HG02852 (cell line): ENCODE results near the gene PIK3R5.
A peak's percentile ranks its signal among the peaks of the same experiment; 100 is the strongest.
"Not testable (repeated sequence)": the region's sequence is repeated elsewhere in the genome, so short reads cannot be mapped to it uniquely, and the experiment has no call there.

Experiments used
- ATAC-seq: cut with Tn5 transposase; IDR thresholded peaks from one replicate; pipeline ENCODE4 v1.9.1; 2021; ENCODE audit warnings: mild to moderate bottlenecking, moderate library complexity; ENCODE audit not compliant: unreplicated experiment

Gene PIK3R5

GRCh38 chr17:8865811-8866210, 99.7 kb downstream of the PIK3R5 start:
- no peak for ATAC-seq

- ATAC-seq: no peak
Measured at GRCh38 chr17:8865385-8865784, 100.1 kb downstream of the PIK3R5 start.

GRCh38 chr17:8862213-8863056, 103.1 kb downstream of the PIK3R5 start:
- no peak for ATAC-seq

GRCh38 chr17:8861495-8862181, 103.9 kb downstream of the PIK3R5 start:
- no peak for ATAC-seq

DNA sequence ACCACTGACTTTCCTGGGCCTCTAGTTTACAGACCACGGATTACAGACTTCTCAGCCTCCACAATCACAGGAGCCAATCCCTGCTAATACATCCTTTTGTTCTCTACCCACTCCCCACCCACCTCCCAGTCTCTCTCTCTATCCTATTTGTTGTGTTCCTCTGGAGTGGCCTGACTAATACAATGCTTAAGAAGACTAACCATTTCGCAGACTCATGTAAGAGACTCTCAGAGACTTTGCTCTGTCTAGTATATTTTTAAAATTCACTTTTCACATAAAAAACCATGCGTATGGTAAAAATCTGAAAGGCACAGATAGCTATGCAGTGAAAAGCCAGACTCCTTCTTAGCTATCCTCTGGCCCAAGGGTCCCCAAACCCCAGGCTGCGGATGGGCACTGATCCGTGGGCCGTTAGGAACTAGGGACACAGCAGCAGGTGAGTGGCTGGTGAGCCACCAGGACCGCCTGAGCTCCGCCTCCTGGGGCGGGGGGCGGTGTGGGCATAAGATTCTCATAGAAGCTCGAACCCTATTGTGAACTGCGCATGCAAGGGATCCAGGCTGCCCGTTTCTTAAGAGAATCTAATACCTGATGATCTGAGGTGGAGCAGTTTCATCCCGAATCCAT, 105.6 kb downstream of the PIK3R5 start:
- no peak for ATAC-seq

GRCh38 chr17:8859027-8859803, 106.3 kb downstream of the PIK3R5 start:
- no peak for ATAC-seq

DNA sequence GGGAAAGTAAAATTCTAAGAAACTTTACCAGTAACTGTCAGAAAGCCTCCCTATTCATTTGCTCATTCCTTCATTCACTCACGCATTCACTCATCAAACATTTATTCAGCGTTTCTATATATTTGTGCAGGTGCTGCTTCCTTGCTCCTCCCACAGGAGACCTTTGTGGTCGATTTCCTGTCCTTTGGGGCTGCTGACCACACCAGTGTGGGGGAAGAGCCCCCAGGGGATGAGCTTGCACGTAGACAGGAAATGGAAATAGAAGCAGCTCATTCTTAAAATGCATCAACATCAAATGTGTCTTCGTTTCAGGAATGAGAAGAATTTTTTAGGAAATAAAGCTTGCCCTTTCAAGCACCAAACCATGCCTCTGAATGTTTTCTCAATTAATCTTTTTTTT, 107.6 kb downstream of the PIK3R5 start:
- ATAC-seq: no peak

DNA sequence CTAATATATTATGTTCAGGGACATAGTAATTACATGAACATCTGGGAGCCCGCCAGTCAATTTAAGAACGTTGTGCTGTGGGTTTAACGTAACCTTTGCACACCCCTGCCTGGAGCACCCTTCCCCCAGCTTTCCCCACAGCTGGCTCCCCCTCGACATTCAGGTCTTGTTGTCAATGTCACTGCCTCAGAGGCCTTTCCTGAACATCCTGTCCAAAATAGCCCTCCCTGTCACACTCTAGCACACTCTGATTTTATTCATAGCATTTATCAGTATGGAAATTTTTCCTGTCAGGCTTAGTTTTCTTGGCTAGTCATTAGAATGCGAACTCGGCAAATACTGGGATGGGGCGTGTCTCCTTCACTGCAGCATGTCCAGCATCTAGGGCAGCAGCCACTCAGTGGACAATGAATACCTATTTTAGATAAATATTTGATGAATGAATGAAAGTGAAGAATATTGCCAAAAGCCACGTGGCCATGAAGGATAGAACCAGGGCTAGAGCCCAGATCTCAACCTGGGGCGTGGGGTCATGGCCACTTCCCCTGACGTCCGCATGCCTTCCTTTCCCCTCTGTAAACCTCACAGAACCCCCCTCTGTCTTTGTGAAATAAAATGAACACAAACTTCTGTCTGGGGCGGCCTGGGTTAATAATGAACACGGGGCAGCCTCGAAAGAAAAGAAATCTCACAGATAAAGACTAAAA, 108.5 kb downstream of the PIK3R5 start:
- no peak for ATAC-seq

GRCh38 chr17:8856205-8856603, 109.3 kb downstream of the PIK3R5 start:
- not testable (repeated sequence) for ATAC-seq

- peak; percentile 48 for ATAC-seq
Measured at GRCh38 chr17:8855477-8856204, 109.9 kb downstream of the PIK3R5 start.

- ATAC-seq: no peak
Measured at GRCh38 chr17:8851600-8851999, 113.9 kb downstream of the PIK3R5 start.

DNA sequence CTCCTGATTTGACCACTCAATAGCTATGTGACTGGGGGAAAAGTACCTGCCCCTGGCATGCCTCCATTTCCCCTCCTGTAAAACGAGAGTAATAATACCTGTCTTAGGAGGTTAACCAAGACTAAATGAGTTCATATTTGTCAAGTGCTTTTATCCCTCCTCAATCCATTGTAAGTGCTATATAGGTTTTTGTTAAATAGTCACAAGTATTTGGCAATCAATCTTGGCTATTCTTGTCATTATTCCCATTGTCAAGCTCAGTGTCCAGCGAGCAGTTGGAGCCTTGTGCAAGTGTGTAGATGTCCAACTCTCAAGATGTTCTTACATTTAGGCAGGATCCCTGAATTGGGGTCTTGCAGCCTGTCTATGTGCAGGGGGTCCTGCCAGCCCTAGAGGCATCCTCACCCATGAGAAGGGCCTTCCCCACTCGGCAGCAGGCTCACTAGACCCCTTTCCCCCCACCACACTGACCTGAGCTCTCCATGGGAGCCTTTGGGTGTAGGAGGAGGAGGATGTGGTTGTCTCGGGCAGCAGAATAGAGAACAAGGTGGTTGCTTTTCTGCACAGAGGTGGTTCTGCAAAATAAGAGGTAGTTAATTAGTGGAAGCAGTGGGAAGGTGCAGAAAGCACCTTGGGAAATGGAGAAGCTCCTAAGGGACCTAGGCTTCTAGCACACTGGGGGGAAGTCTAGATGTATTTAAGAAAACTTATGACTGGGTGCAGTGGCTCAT, 116.0 kb downstream of the PIK3R5 start:
- ATAC-seq: no peak

- ATAC-seq: no peak
Measured at GRCh38 chr17:8847891-8848290, 117.6 kb downstream of the PIK3R5 start.

- no peak for ATAC-seq
Measured at GRCh38 chr17:8846768-8847211, 118.7 kb downstream of the PIK3R5 start.

DNA sequence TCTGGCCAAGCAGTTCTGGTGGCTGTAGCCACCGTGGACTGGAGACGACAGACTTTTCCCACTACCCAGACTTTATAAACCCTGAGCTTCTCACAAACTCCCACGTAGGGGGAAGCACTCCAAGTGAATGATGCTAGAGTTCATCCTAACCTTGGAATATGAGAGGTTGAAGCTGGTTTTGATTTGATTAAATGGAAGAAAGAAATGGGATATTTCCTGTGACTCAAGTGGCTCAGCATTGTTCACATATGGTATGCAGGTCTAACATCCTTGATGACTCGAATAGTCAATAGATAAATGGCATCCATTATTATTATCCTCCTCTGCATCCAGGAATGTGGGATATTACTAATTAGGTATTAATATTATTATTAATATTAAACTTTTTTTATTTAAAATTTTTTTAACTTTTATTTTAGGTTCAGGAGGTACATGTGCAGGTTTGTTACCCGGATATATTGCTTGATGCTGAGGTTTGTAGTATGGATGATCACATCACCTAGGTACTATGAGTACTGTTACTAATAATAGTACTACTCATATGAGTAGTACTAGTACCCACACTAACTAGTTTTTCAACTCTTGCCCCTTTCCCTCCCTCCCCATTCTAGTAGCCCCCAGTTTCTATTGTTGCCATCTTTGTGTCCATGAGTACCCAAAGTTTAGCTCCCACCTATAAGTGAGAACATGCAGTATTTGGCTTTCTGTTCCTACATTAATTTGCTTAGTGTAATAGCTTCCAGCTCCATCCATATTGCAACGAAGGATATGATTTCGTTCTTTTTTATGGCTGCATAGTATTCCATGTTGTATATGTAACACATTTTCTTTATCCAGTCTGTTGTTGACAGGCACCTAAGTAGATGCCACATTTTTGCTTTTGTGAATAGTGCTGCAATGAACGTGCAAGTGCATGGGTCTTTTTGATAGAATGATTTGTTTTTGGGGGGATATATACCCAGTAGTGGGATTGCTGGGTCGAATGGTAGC, 121.0 kb downstream of the PIK3R5 start:
- no peak for ATAC-seq

- no peak for ATAC-seq
Measured at GRCh38 chr17:8843344-8843743, 122.2 kb downstream of the PIK3R5 start.

- no peak for ATAC-seq
Measured at GRCh38 chr17:8841844-8842243, 123.7 kb downstream of the PIK3R5 start.

GRCh38 chr17:8839410-8839935, 126.0 kb downstream of the PIK3R5 start:
- ATAC-seq: no peak
